ENCODE measurements around the gene PRR5. TPM values are rescaled to one million over a fixed set of nuclear protein-coding genes. Genes with fewer than 3 reads are reported as not detected.

Gene PRR5
- total RNA-seq, 2 donors from 2014 or later = 15.7 to 29.2 TPM

DNA sequence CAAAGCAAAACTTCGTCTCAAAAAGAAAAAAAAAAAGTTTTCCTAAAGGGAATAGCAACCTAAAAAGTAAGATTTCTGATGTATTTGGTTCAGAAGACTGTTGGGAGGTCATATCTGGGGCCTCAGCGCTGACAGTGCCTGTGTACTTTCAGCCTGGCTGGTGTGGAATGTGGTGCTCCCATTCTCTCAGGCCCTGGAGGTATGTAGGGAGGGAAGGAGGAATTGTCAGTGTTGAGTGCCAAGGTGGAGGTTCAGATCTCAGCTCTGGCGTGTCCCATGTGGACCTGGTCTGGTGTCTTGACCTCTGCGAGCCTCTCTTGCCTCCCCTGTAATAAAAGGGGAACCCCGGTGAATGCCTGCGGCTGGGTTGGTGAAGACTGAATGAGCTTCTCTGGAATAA lies 22.4 kb downstream of the PRR5 start:
- DNase-seq (ENCODE audit: low spot score) (no peak), ATAC-seq (no peak)
- Mint-ChIP-seq H3K36me3 (no peaks in the 10 kb centered on the region), H3K27me3 (no peaks in the 10 kb centered on the region), H3K9me3 (no peaks in the 10 kb centered on the region), H3K4me1 (ENCODE audit: low read depth in 2 of 2) (peaks cover 0 to 21% of the 10 kb centered on the region in 2 donors), H3K4me3 (no peak overlapping the region), H3K27ac (no peak overlapping the region)

DNA sequence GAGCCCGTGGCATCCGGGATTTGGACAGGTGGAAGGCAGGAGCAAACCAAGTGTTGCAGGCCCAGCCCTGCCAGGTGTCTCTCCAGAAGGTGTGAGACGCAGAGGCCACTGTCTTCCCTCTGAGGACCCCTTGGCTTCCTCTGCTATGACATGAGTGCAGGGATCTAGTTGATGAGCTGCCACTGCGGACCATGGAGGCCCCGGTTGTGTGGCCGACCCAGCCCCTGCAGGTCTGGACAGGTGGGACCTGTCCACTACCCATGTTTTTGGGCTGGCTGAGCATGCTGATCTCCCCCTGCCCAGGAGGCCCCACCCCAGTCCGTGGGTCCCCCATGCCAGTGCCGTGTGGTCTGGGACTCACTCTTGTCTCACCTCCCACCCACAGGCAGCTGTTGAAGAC lies 22.9 kb downstream of the PRR5 start:
- Mint-ChIP-seq H3K27me3 (no peaks in the 10 kb centered on the region), H3K4me1 (ENCODE audit: low read depth in 2 of 2) (peaks cover 0 to 21% of the 10 kb centered on the region in 2 donors), H3K27ac (no peak overlapping the region), H3K4me3 (no peak overlapping the region), H3K9me3 (no peaks in the 10 kb centered on the region), H3K36me3 (no peaks in the 10 kb centered on the region)
- no peak for DNase-seq (ENCODE audit: low spot score)
- ATAC-seq = no peak

DNA sequence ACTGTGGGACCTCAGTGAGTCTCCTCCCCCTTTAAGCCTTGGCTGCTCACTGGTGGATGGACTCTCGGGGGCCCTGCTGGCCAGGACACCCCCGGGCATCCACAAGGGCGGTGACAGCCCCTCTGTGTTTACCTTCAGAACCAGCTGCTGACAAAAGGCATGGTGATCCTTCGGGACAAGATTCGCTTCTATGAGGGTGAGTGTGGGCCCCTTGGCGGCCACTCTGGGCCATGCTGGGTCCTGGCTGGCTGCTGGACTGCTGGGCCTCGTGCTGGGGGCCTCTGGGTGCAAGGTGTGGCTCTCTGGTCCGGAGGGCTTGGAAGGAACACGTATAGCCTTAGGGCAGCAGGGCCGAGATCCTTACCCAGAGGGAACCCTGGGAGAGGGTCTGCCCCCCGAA lies 24.4 kb downstream of the PRR5 start:
- ATAC-seq = no peak
- no peaks in the 10 kb centered on the region for H3K36me3 Mint-ChIP-seq
- H3K4me1 Mint-ChIP-seq (ENCODE audit: low read depth in 2 of 2) = peaks cover 0 to 20% of the 10 kb centered on the region in 2 donors
- H3K4me3 Mint-ChIP-seq = no peak overlapping the region
- no peaks in the 10 kb centered on the region for H3K9me3 Mint-ChIP-seq
- no peak for DNase-seq (ENCODE audit: low spot score)
- H3K27ac Mint-ChIP-seq = no peak overlapping the region
- H3K27me3 Mint-ChIP-seq = no peaks in the 10 kb centered on the region

DNA sequence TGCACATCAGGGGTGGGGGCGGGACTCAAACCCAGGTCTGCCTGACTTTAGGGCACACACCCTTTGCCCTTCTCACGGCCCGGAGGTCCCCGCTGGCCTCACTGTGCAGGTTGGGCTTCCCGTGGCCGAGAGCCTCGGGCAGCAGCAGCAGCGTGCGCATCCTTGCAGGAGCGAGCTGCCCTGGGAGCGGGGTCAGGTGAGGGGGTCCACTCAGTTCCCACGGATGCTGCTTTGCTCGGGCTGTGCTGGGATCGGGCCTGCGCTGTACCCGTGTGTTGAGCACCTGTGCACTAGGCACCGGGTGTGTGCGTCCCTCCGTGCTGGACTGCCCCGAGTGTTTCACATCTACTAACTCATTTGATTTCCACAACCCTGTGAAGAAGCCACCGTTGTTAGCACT lies 25.1 kb downstream of the PRR5 start:
- no peak overlapping the region for H3K4me3 Mint-ChIP-seq
- H3K9me3 Mint-ChIP-seq = no peaks in the 10 kb centered on the region
- H3K36me3 Mint-ChIP-seq = no peaks in the 10 kb centered on the region
- H3K4me1 Mint-ChIP-seq (ENCODE audit: low read depth in 2 of 2) = peaks cover 0 to 20% of the 10 kb centered on the region in 2 donors
- ATAC-seq (no peak), DNase-seq (ENCODE audit: low spot score) (no peak)
- no peaks in the 10 kb centered on the region for H3K27me3 Mint-ChIP-seq
- H3K27ac Mint-ChIP-seq = peak overlapping the region in 1 of 2 donors; percentile 37

- H3K36me3 Mint-ChIP-seq = no peaks in the 10 kb centered on the region
- H3K4me3 Mint-ChIP-seq = no peak overlapping the region
- no peaks in the 10 kb centered on the region for H3K27me3 Mint-ChIP-seq
- H3K27ac Mint-ChIP-seq = peak overlapping the region in 1 of 2 donors; percentile 37
- H3K9me3 Mint-ChIP-seq = no peaks in the 10 kb centered on the region
- DNase-seq (ENCODE audit: low spot score) (no peak), ATAC-seq (no peak)
- H3K4me1 Mint-ChIP-seq (ENCODE audit: low read depth in 2 of 2) = peaks cover 0 to 20% of the 10 kb centered on the region in 2 donors
Observed at GRCh38 chr22:44727709-44728108, 25.7 kb downstream of the PRR5 start.

- ATAC-seq (no peak), DNase-seq (ENCODE audit: low spot score) (no peak)
- Mint-ChIP-seq H3K4me1 (ENCODE audit: low read depth in 2 of 2) (peaks cover 0 to 20% of the 10 kb centered on the region in 2 donors), H3K4me3 (no peak overlapping the region), H3K27ac (peak overlapping the region in 1 of 2 donors; percentile 37), H3K36me3 (no peaks in the 10 kb centered on the region), H3K9me3 (no peaks in the 10 kb centered on the region), H3K27me3 (no peaks in the 10 kb centered on the region)
Observed at GRCh38 chr22:44728761-44729324, 26.8 kb downstream of the PRR5 start.

- no peaks in the 10 kb centered on the region for H3K36me3 Mint-ChIP-seq
- no peak overlapping the region for H3K4me3 Mint-ChIP-seq
- ATAC-seq (peak; percentile 68 to 85), DNase-seq (ENCODE audit: low spot score) (peak; percentile 75)
- H3K27ac Mint-ChIP-seq = peak overlapping the region in 1 of 2 donors; percentile 37
- H3K4me1 Mint-ChIP-seq (ENCODE audit: low read depth in 2 of 2) = peaks cover 0 to 18% of the 10 kb centered on the region in 2 donors
- no peaks in the 10 kb centered on the region for H3K9me3 Mint-ChIP-seq
- no peaks in the 10 kb centered on the region for H3K27me3 Mint-ChIP-seq
Observed at GRCh38 chr22:44729391-44730021, 27.5 kb downstream of the PRR5 start.

DNA sequence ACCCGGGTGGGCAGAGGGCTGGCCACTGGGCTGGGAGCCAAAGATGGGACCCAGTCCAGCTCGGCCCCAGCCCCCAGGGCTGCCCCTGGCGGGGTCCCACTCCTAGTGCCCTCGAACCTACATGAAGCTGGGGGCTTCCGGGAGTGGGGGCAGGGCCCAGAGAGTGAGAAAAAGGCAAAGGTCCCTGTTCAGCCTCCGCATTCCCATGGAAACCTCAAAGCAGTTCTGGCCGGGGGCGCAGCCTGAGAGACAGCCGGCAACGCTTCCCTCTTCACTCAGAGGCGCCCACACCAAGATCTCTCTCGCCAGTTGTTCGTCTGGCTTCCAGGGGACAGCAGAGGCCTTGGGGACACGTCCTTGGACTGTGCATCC lies 28.0 kb downstream of the PRR5 start:
- H3K36me3 Mint-ChIP-seq = no peaks in the 10 kb centered on the region
- DNase-seq (ENCODE audit: low spot score) (no peak), ATAC-seq (no peak)
- H3K27ac Mint-ChIP-seq = peak overlapping the region in 1 of 2 donors; percentile 37
- H3K27me3 Mint-ChIP-seq = no peaks in the 10 kb centered on the region
- no peaks in the 10 kb centered on the region for H3K9me3 Mint-ChIP-seq
- H3K4me3 Mint-ChIP-seq = no peak overlapping the region
- H3K4me1 Mint-ChIP-seq (ENCODE audit: low read depth in 2 of 2) = peaks cover 0 to 16% of the 10 kb centered on the region in 2 donors

- no peak for DNase-seq (ENCODE audit: low spot score)
- H3K9me3 Mint-ChIP-seq = no peaks in the 10 kb centered on the region
- H3K27ac Mint-ChIP-seq = peak overlapping the region in 1 of 2 donors; percentile 61
- no peaks in the 10 kb centered on the region for H3K27me3 Mint-ChIP-seq
- ATAC-seq = no peak
- H3K4me3 Mint-ChIP-seq = no peak overlapping the region
- H3K36me3 Mint-ChIP-seq = no peaks in the 10 kb centered on the region
- H3K4me1 Mint-ChIP-seq (ENCODE audit: low read depth in 2 of 2) = peaks cover 0 to 17% of the 10 kb centered on the region in 2 donors
Observed at GRCh38 chr22:44730490-44731356, 28.7 kb downstream of the PRR5 start.

DNA sequence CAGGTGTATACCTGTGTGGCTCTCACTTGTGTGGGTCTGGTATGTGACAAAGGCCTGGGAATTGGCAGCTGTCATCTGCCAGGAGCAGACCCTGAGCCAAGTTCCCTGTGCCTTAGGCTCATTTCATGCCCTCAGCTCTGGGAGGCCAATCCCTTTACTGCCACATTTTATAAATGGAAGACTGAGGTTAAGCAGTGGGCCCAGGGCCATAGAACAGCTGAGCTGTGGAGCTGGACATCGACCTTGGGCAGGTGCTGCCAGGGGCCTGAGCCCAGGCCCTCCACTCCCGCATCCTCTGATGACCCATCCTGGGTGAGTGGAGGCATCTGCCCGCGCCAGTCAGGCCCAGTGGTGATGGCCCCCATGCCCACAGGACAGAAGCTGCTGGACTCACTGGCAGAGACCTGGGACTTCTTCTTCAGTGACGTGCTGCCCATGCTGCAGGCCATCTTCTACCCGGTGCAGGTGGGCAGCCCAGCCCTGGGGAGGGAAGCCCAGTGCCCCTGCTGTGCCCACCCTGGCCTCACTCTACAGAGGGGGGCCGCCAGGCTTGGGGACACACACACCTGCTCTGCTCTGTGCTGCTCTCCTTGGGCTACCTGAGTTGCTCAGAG lies 29.5 kb downstream of the PRR5 start:
- Mint-ChIP-seq H3K4me3 (no peak overlapping the region), H3K27ac (no peak overlapping the region), H3K4me1 (ENCODE audit: low read depth in 2 of 2) (peaks cover 0 to 23% of the 10 kb centered on the region in 2 donors), H3K36me3 (no peaks in the 10 kb centered on the region), H3K9me3 (no peaks in the 10 kb centered on the region), H3K27me3 (no peaks in the 10 kb centered on the region)
- DNase-seq (ENCODE audit: low spot score) (no peak), ATAC-seq (no peak)

- H3K27me3 Mint-ChIP-seq = no peaks in the 10 kb centered on the region
- H3K36me3 Mint-ChIP-seq = no peaks in the 10 kb centered on the region
- H3K4me1 Mint-ChIP-seq (ENCODE audit: low read depth in 2 of 2) = peaks cover 0 to 23% of the 10 kb centered on the region in 2 donors
- no peaks in the 10 kb centered on the region for H3K9me3 Mint-ChIP-seq
- no peak overlapping the region for H3K4me3 Mint-ChIP-seq
- DNase-seq (ENCODE audit: low spot score) = no peak
- H3K27ac Mint-ChIP-seq = no peak overlapping the region
- ATAC-seq = no peak
Observed at GRCh38 chr22:44732017-44732561, 30.1 kb downstream of the PRR5 start.

- DNase-seq (ENCODE audit: low spot score) = no peak
- Mint-ChIP-seq H3K27me3 (no peaks in the 10 kb centered on the region), H3K36me3 (no peaks in the 10 kb centered on the region), H3K9me3 (no peaks in the 10 kb centered on the region), H3K4me1 (ENCODE audit: low read depth in 2 of 2) (peaks cover 0 to 20% of the 10 kb centered on the region in 2 donors), H3K27ac (no peak overlapping the region), H3K4me3 (no peak overlapping the region)
- ATAC-seq = no peak
Observed at GRCh38 chr22:44732661-44733060, 30.7 kb downstream of the PRR5 start.

GRCh38 chr22:44733426-44734106 lies 31.6 kb downstream of the PRR5 start:
- no peak for DNase-seq (ENCODE audit: low spot score)
- Mint-ChIP-seq H3K36me3 (no peaks in the 10 kb centered on the region), H3K9me3 (no peaks in the 10 kb centered on the region), H3K4me1 (ENCODE audit: low read depth in 2 of 2) (peaks cover 0 to 16% of the 10 kb centered on the region in 2 donors), H3K27ac (no peak overlapping the region), H3K4me3 (no peak overlapping the region), H3K27me3 (no peaks in the 10 kb centered on the region)
- no peak for ATAC-seq
